LNCAP (cell line): ENCODE results near the gene MYO3A.

Experiments
- CTCF ChIP-seq: fragments of 450-650 bp; IDR thresholded peaks from 2 replicates; pipeline ENCODE4 v1.5.1; 2017; ENCODE audit warnings: mild to moderate bottlenecking

Gene MYO3A, protein sequence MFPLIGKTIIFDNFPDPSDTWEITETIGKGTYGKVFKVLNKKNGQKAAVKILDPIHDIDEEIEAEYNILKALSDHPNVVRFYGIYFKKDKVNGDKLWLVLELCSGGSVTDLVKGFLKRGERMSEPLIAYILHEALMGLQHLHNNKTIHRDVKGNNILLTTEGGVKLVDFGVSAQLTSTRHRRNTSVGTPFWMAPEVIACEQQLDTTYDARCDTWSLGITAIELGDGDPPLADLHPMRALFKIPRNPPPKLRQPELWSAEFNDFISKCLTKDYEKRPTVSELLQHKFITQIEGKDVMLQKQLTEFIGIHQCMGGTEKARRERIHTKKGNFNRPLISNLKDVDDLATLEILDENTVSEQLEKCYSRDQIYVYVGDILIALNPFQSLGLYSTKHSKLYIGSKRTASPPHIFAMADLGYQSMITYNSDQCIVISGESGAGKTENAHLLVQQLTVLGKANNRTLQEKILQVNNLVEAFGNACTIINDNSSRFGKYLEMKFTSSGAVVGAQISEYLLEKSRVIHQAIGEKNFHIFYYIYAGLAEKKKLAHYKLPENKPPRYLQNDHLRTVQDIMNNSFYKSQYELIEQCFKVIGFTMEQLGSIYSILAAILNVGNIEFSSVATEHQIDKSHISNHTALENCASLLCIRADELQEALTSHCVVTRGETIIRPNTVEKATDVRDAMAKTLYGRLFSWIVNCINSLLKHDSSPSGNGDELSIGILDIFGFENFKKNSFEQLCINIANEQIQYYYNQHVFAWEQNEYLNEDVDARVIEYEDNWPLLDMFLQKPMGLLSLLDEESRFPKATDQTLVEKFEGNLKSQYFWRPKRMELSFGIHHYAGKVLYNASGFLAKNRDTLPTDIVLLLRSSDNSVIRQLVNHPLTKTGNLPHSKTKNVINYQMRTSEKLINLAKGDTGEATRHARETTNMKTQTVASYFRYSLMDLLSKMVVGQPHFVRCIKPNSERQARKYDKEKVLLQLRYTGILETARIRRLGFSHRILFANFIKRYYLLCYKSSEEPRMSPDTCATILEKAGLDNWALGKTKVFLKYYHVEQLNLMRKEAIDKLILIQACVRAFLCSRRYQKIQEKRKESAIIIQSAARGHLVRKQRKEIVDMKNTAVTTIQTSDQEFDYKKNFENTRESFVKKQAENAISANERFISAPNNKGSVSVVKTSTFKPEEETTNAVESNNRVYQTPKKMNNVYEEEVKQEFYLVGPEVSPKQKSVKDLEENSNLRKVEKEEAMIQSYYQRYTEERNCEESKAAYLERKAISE (N-terminal part only)

GRCh38 chr10:25933653-25934608 lies at the start of gene MYO3A:
Gene MYO3A (plus strand): TSS chr10:25934229. CDS start chr10:25952111, 17,882 bp downstream.
- TF ChIP-seq CTCF = no peak

DNA sequence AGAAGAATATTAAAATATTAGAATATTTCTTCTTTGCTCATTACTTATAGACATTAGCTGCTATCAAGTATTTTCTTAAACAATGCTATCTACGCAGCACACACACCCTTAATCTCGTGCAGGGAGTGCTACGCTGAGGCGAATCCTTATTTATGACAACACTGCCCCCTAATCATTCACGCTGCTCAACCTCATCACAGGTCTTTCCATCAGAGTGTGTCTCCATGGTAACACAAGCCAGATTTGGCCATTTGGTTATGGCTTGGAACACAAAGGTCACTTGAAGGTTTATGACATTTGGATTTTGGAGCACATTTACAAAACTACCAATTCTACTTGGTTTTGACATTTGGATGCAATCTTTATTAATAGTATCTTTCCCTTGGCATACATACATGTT lies 45.4 kb upstream of the MYO3A start:
- no peak for TF ChIP-seq CTCF

GRCh38 chr10:25890995-25891394 lies 43.0 kb upstream of the MYO3A start:
- TF ChIP-seq CTCF = no peak

DNA sequence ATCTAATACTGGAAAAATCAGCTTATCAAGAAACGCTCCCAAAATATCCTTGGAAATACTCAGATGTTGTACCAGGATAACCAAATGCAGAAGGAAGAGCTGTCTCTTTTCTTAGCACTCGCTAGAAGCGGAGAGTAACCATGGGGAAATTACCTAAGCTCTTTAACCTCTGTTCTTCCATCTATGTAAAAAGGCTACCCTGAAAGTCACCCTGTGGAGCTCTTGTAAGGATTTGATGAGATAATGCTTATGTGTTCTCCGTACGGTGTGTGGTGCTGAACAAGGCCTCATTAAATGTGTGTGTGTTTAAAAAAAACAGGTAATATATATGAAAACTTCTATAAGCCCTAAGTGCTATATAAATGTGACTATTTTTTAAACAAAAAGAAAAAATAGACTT lies 38.2 kb upstream of the MYO3A start:
- no peak for TF ChIP-seq CTCF

GRCh38 chr10:25896421-25896820 lies 37.6 kb upstream of the MYO3A start:
- TF ChIP-seq CTCF = no peak

DNA sequence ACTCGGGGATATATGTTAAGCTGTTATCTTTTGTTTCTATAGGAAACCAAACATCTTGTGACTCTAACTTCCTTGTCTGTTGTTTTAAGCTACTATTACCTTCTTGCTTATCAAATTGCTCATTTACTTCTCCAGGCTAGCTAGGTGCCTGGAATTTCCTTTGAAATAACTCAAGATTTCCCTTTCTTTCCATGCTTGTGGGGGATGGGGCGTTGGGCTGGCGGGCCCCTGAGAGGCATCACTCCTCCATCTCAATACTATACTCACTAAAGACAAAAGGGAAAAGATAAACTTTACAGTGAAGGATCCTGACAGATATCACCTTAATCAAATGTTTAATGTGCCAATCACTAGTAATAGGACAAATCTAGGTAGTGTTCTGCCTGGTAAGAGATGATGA lies 34.7 kb upstream of the MYO3A start:
- no peak for TF ChIP-seq CTCF
